GM18526 (cell line): Measurements from ENCODE around the gene C5.
A peak's percentile ranks its signal among the peaks of the same experiment; 100 is the strongest.

Source experiments
- POLR2A ChIP-seq: IDR thresholded peaks from 3 replicates; pipeline ENCODE4 v1.6.1; 2011; ENCODE audit not compliant: insufficient read length; ENCODE audit errors: extremely low read depth

The C5 gene

DNA sequence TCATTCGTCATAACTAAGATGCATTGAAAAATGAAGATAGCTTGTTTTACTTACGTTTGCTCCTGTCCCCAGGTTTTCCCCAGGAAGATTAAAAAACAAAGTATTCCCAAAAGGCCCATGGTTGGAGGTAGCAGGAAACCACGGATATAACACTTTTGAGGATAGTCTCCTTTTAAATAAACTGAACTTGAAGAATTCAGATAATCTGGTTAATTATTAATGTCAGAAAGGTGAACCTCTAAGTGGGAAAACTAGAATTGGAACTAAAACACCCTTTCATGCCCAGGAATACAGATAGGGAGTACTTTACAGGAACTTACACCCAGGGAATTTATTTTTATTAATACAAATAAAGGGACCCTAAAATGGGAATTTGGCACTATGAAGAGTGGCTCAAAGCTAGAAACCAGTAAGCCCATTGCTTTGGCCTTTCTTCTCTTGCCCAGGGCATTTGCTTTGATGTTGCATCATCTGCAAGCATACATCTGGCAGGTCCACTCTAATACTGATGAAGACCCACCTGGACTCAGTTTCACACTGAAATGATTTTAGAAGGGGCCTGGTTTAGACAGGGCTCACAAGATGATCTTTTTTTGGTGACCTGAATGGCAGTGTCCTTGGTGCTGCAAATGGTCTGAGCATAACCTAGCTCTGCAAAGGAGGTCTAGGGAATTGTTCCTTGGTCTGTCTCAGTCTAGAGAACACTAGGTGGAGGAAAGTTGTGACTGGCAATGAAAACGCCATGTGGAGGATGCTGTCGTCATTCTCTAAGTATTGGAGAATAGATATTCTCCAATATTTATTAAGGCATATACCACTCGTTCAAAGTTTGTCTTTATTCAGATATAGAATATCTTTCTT, at the start of gene C5:
Gene C5 (minus strand): TSS at position 148 of the 861 bp plus-strand sequence. CDS start 29 bp downstream, at position 119.
- no peak for TF ChIP-seq POLR2A

- TF ChIP-seq POLR2A = no peak
Measured at GRCh38 chr9:121098567-121099198, 48.6 kb upstream of the C5 start.

DNA sequence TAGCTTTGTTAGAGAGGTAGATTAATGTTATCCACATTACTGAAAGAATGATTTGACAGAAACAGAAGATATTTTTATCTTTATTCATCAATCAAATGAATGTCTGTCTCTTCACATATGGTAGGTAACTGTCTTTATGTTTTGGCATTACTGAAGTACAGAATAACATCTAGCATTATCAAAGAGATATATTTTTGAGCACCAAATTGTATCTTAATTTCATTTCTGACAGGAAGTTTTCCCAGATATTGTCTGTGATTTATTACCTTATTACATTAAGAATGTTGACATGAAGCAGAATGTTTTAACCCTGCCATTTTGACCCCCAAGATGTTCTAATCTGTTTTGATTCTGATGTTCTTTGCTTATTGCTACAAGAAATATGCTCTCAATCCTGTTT, 45.0 kb upstream of the C5 start:
- TF ChIP-seq POLR2A = no peak

DNA sequence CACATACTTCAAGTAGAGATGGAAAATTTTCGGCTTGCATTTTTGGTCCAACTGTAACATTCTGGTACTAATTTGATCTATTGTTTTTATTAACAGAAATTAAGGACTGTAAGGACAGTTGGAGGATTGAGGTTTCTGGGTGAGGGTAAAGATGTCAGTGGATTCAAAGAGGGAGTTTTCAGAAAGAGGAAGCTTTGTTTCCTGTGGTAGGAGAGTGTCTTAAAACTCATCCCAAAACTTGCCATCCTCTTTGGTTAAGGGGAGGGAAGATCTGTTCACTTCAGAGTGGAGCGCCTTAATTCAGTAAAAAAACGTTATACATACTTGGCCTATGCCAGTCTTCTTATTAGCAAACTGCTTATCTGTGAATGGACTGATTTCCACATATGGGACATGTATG, 38.5 kb upstream of the C5 start:
- TF ChIP-seq POLR2A = no peak

DNA sequence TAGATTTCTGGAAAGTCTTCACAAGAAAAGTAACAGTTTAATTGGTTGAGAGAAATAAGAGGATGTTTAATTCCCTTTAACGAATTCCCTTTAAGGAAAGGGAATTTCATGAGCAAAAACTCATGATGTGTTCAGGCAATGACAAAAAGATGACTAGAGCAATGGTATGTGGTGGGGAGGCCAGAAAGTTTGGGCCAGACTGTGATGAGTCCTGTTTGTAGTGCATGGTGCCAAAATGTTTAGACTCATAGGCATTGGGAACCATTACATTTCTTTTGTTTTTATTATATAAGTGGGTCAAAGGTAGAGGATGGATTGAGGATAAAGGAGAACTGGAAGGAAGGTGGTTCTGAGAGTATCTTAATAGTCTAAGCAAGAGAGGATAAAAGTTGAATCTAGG, 35.6 kb upstream of the C5 start:
- TF ChIP-seq POLR2A = no peak

- no peak for TF ChIP-seq POLR2A
Measured at GRCh38 chr9:121082075-121082474, 32.0 kb upstream of the C5 start.

DNA sequence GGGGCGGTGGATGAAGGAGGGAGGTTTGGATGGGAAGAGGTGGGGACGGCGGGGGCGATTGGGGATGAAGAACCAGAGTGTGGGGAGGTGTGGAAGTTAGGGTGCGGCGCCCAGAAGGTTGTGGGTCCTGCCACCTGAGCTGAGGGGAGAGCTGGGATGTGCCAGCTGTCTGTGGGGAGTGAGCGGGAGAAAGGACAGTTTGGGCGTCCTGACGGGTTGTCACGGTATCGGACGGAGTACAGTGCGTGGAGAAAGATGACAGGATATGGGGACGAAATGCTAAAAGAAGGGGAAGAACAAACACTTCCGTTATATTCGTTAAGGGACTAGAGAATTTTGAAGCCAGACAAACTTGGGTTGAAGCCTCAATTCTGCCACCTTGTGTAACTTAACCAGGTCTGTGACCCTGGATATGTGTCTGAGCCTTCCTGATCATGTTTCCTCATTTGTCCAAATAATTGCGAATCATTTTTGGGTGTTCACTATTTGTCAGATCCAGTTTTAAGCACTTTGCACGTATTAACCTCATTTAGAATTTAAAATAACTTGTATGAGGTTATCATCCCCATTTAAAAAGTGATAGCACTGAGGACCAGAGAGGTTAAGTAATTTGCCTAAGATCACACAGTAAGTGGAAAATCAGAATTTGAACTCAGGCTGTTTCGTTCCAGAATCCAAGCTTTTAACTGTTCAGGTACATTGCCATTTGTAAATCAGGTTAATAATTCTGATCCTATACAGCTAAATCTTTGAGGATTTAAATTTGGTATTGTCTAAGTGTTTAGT, 25.4 kb upstream of the C5 start:
- no peak for TF ChIP-seq POLR2A

DNA sequence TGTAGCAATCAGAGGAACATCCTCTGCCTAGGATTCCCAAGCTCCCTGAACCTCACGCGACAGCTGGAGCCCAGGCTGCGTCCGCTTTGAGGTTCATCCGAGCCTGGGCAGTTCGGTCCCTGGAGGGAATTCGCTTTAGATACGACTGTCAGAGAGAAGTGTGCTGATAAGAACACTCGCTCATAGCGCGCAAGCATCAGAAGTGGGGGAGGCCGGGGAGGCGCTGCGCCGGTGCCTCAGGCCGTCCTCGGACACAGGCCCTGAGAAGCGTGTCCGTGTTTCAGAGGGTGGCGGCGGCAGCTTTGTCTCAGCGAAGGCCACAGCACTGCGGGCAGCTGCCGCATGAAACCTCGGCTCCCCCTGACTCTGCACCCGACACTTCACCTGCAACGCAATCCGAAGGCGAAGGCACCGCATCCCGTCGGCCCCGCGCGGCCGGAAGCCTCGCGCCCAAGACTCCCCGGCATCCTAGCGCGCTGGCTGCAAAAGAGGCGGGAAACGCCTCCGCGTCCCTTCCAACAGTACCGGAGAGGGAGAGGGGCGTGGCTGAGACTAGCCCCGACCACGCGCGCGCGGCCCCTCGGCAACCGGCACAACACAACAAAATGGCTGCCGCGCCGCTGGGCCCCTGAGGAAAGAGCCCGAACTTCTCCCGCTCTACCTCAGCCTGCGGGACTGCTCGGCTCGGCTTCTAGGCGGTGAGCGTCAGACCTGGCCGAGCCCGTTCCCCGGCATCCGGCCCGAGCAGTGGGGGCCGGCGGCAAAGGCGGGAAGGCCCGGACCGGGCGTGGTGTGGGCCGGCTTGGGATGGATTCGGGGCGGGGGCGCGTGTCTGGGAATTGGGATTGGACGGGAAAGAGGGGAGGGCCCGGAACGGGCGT, 24.5 kb upstream of the C5 start, which contains the start of gene CNTRL:
Gene CNTRL (plus strand): TSS at position 586 of the 881 bp plus-strand sequence. CDS start 13,372 bp downstream, outside the sequence.
- peak; percentile 78 for TF ChIP-seq POLR2A

GRCh38 chr9:121073038-121073437, 23.0 kb upstream of the C5 start:
- TF ChIP-seq POLR2A = no peak

DNA sequence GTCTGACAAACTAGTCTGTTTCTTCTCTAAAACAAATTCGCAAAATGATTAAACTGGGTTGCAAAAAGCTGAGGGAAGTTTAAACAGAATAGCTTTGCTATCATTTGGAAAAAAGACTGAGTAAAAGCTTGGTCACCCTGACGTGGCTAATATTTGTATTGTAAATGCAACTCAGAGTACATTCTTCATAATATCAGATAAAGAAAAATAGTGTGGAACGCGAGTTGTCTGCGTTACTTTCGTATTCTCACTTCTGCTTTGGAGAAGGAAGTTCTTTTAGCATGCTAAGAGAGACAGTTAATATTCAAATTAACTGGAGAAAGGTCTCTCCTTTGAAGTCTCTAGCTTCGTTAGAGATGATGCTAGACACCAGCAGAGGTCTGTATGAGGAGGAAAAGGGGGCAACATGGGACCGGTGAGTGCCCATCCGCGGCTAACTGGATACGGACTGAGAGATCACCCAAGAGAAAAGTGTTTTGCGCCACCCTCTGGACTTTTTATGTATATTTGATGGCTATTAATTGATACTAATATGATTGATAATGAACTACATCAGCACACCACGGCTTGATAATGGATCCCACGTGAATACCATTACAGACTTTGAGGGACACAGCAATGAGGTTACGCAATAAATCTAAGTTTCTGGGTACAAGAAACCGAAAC, 21.8 kb upstream of the C5 start:
- peak; percentile 40 for TF ChIP-seq POLR2A

GRCh38 chr9:121071370-121071755, 21.3 kb upstream of the C5 start:
- no peak for TF ChIP-seq POLR2A

- no peak for TF ChIP-seq POLR2A
Measured at GRCh38 chr9:121069396-121069795, 19.3 kb upstream of the C5 start.

GRCh38 chr9:121067640-121068039, 17.6 kb upstream of the C5 start:
- no peak for TF ChIP-seq POLR2A

GRCh38 chr9:121066850-121067249, 16.8 kb upstream of the C5 start:
- no peak for TF ChIP-seq POLR2A
